Mesendoderm (in vitro differentiated cells): ENCODE data around the gene TCP11L2.

ENCODE experiments used
- DNase-seq: peaks from one replicate; pipeline ENCODE4 v3.0.0; 2013
- H2AK5ac ChIP-seq: 2 replicates; pipeline ENCODE4 v1.6.1; 2013; ENCODE audit warnings: low read length, inconsistent platforms
- H2BK120ac ChIP-seq: 2 replicates; pipeline ENCODE4 v1.6.1; 2013; ENCODE audit warnings: low read depth, mild to moderate bottlenecking, low read length, moderate library complexity, mixed read lengths
- H2BK15ac ChIP-seq: replicated peaks from 2 replicates; pipeline ENCODE4 v1.6.1; 2013; ENCODE audit warnings: low read depth, mild to moderate bottlenecking, moderate library complexity
- H2BK5ac ChIP-seq: 2 replicates; pipeline ENCODE4 v1.6.1; 2013; ENCODE audit warnings: low read length, inconsistent platforms
- H3K18ac ChIP-seq: 2 replicates; pipeline ENCODE4 v1.6.1; 2013; ENCODE audit warnings: mild to moderate bottlenecking, low read length, mixed read lengths
- H3K23ac ChIP-seq: one replicate; pipeline ENCODE4 v1.6.1; 2013; ENCODE audit warnings: low read length
- H3K27ac ChIP-seq: 2 replicates; pipeline ENCODE4 v1.5.1; 2013; ENCODE audit warnings: low read depth, mild to moderate bottlenecking, inconsistent platforms, low read length, moderate library complexity
- H3K27me3 ChIP-seq: 2 replicates; pipeline ENCODE4 v1.6.1; 2013; ENCODE audit warnings: low read length, control low read depth, mild to moderate bottlenecking, inconsistent platforms; ENCODE audit not compliant: insufficient read depth, poor library complexity
- H3K36me3 ChIP-seq: 2 replicates; pipeline ENCODE4 v1.6.1; 2013; ENCODE audit warnings: low read length, inconsistent platforms; ENCODE audit not compliant: control insufficient read depth, insufficient read depth
- H3K4ac ChIP-seq: one replicate; pipeline ENCODE4 v1.6.1; 2013; ENCODE audit warnings: low read depth, mild to moderate bottlenecking, low read length, moderate library complexity
- H3K4me1 ChIP-seq: 2 replicates; pipeline ENCODE4 v1.6.1; 2013; ENCODE audit warnings: low read depth, low read length, inconsistent platforms; ENCODE audit not compliant: control insufficient read depth
- H3K4me2 ChIP-seq: 2 replicates; pipeline ENCODE4 v1.6.1; 2013; ENCODE audit warnings: low read length
- H3K4me3 ChIP-seq: 2 replicates; pipeline ENCODE4 v1.5.1; 2013; ENCODE audit warnings: mild to moderate bottlenecking, low read length
- H3K56ac ChIP-seq: one replicate; pipeline ENCODE4 v1.6.1; 2013; ENCODE audit warnings: low read length
- H3K79me1 ChIP-seq: 2 replicates; pipeline ENCODE4 v1.6.1; 2013; ENCODE audit warnings: low read length, inconsistent platforms
- H3K79me2 ChIP-seq: 2 replicates; pipeline ENCODE4 v1.6.1; 2013; ENCODE audit warnings: mild to moderate bottlenecking, low read length; ENCODE audit not compliant: control insufficient read depth, insufficient read depth
- H3K9ac ChIP-seq: 2 replicates; pipeline ENCODE4 v1.6.1; 2013; ENCODE audit warnings: low read length, inconsistent platforms
- H4K5ac ChIP-seq: one replicate; pipeline ENCODE4 v1.6.1; 2013; ENCODE audit warnings: low read length
- H4K8ac ChIP-seq: one replicate; pipeline ENCODE4 v1.6.1; 2013; ENCODE audit warnings: low read depth, mild to moderate bottlenecking, control low read depth, low read length, moderate library complexity
- WGBS: extraction: QIAGEN DNeasy Blood & Tissue Kit; methylation state at CpG from one replicate; pipeline ENCODE4 v1.1.7; 2013; ENCODE audit warnings: low lambda C conversion rate, missing lambda C conversion rate; ENCODE audit not compliant: insufficient coverage; ENCODE audit errors: extremely low coverage; 5-methylcytosine and 5-hydroxymethylcytosine counted together

TCP11L2 gene

GRCh38 chr12:106329231-106329982 is 26.9 kb downstream of the TCP11L2 start:
- H3K36me3 ChIP-seq: no peaks in the 10 kb centered on the region
- no peak overlapping the region for H4K8ac ChIP-seq
- no peaks in the 10 kb centered on the region for H3K79me1 ChIP-seq
- no peak overlapping the region for H3K56ac ChIP-seq
- no peak for DNase-seq
- no peak overlapping the region for H3K4me3 ChIP-seq
- H4K5ac ChIP-seq: no peak overlapping the region
- no peaks in the 10 kb centered on the region for H3K79me2 ChIP-seq
- no peak overlapping the region for H3K4ac ChIP-seq
- H3K9ac ChIP-seq: no peak overlapping the region
- H3K4me1 ChIP-seq: no peaks in the 10 kb centered on the region
- H2BK5ac ChIP-seq: no peak overlapping the region
- no peak overlapping the region for H3K23ac ChIP-seq
- no peak overlapping the region for H3K27ac ChIP-seq
- no CpG with 5 or more reads among the region's 12 CpGs for WGBS
- H3K4me2 ChIP-seq: no peak overlapping the region
- H2AK5ac ChIP-seq: no peak overlapping the region
- H2BK120ac ChIP-seq: no peak overlapping the region
- H3K18ac ChIP-seq: no peak overlapping the region
- H3K27me3 ChIP-seq: no peaks in the 10 kb centered on the region
- H2BK15ac ChIP-seq: no peak overlapping the region

DNA sequence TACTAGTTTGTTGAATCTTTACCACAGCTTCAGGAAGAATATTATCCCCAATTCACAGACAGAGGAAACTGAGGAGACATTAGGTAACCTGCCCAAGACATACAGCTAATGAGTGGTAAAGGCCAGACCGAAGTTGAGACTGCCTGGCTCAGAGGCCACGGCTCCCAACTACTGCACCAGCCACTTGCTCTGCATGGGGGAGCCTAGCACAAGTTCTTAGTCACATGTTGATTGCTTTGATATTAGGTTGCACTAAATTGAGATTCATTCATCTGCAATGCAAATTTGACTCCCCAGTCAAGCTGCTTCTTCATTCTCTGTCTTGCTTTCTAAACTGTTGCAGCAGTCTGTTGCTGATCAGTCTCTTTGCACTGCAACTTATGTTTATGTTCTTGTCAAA is 29.1 kb downstream of the TCP11L2 start:
- Histone ChIP-seq H4K8ac (no peak overlapping the region), H3K4ac (no peak overlapping the region), H2AK5ac (no peak overlapping the region), H2BK120ac (no peak overlapping the region), H2BK15ac (no peak overlapping the region), H3K4me3 (no peak overlapping the region), H3K56ac (no peak overlapping the region), H3K79me2 (no peaks in the 10 kb centered on the region), H3K18ac (no peak overlapping the region), H3K23ac (no peak overlapping the region), H3K9ac (no peak overlapping the region), H3K27ac (no peak overlapping the region), H4K5ac (no peak overlapping the region), H3K4me2 (no peak overlapping the region), H3K79me1 (no peaks in the 10 kb centered on the region), H2BK5ac (no peak overlapping the region), H3K36me3 (no peaks in the 10 kb centered on the region), H3K4me1 (no peaks in the 10 kb centered on the region), H3K27me3 (no peaks in the 10 kb centered on the region)
- no CpG with 5 or more reads among the region's 2 CpGs for WGBS
- DNase-seq: no peak

- no peaks in the 10 kb centered on the region for H3K27me3 ChIP-seq
- H3K18ac ChIP-seq: no peak overlapping the region
- no peak overlapping the region for H2BK5ac ChIP-seq
- no peak overlapping the region for H3K4me3 ChIP-seq
- no peak overlapping the region for H3K4me2 ChIP-seq
- H3K56ac ChIP-seq: no peak overlapping the region
- H3K4ac ChIP-seq: no peak overlapping the region
- H3K79me2 ChIP-seq: no peaks in the 10 kb centered on the region
- H3K23ac ChIP-seq: no peak overlapping the region
- H4K8ac ChIP-seq: no peak overlapping the region
- H2AK5ac ChIP-seq: no peak overlapping the region
- no peak overlapping the region for H2BK120ac ChIP-seq
- no peaks in the 10 kb centered on the region for H3K79me1 ChIP-seq
- DNase-seq: no peak
- no peak overlapping the region for H2BK15ac ChIP-seq
- no peaks in the 10 kb centered on the region for H3K4me1 ChIP-seq
- H3K9ac ChIP-seq: no peak overlapping the region
- no peak overlapping the region for H4K5ac ChIP-seq
- no peaks in the 10 kb centered on the region for H3K36me3 ChIP-seq
- H3K27ac ChIP-seq: no peak overlapping the region
Measured at GRCh38 chr12:106332536-106332935, 30.0 kb downstream of the TCP11L2 start.

- no peaks in the 10 kb centered on the region for H3K79me1 ChIP-seq
- no peak overlapping the region for H3K27ac ChIP-seq
- DNase-seq: no peak
- no peak overlapping the region for H3K4ac ChIP-seq
- H3K4me3 ChIP-seq: no peak overlapping the region
- H3K4me1 ChIP-seq: no peaks in the 10 kb centered on the region
- no peaks in the 10 kb centered on the region for H3K79me2 ChIP-seq
- no peak overlapping the region for H4K5ac ChIP-seq
- WGBS: 100% methylated on average over 1 of the region's 2 CpGs
- H3K56ac ChIP-seq: no peak overlapping the region
- H3K4me2 ChIP-seq: no peak overlapping the region
- H2AK5ac ChIP-seq: no peak overlapping the region
- H3K36me3 ChIP-seq: no peaks in the 10 kb centered on the region
- no peak overlapping the region for H4K8ac ChIP-seq
- no peak overlapping the region for H3K18ac ChIP-seq
- H3K23ac ChIP-seq: no peak overlapping the region
- no peaks in the 10 kb centered on the region for H3K27me3 ChIP-seq
- no peak overlapping the region for H2BK15ac ChIP-seq
- H2BK5ac ChIP-seq: no peak overlapping the region
- H3K9ac ChIP-seq: no peak overlapping the region
- H2BK120ac ChIP-seq: no peak overlapping the region
Measured at GRCh38 chr12:106333010-106333409, 30.5 kb downstream of the TCP11L2 start.

DNA sequence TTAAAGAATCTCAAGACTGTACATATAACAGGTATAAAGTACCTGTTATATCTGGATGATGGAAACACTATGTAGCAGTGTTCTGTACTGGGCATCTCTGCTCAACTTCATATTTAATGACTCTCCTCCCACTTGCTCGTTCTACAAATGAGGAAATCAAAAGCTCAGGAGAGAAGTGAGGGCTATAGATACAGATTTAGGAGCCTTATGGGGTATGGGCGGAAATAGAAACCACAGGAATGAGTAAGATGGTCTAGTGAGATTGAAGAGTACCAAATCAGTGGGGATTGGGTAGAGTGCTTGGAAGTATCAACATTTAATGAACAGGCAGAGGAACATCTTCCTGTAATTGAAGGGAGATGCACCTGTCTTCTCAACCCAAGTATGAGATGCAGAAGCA is 31.2 kb downstream of the TCP11L2 start:
- H4K5ac ChIP-seq: no peak overlapping the region
- no peak overlapping the region for H2BK15ac ChIP-seq
- no peak overlapping the region for H3K4ac ChIP-seq

More for the DNA sequence above, 31.2 kb downstream of the TCP11L2 start:
- Histone ChIP-seq H3K4me3 (no peak overlapping the region), H3K27me3 (no peaks in the 10 kb centered on the region), H3K9ac (no peak overlapping the region), H3K36me3 (no peaks in the 10 kb centered on the region), H3K23ac (no peak overlapping the region), H3K79me1 (no peaks in the 10 kb centered on the region), H2BK120ac (no peak overlapping the region), H3K18ac (no peak overlapping the region), H3K4me1 (no peaks in the 10 kb centered on the region), H3K4me2 (no peak overlapping the region), H3K27ac (no peak overlapping the region), H3K56ac (no peak overlapping the region), H2AK5ac (no peak overlapping the region), H4K8ac (no peak overlapping the region), H3K79me2 (no peaks in the 10 kb centered on the region), H2BK5ac (no peak overlapping the region)
- no peak for DNase-seq
- no CpG with 5 or more reads among the region's 2 CpGs for WGBS
